GM18505 (cell line): ENCODE measurements around the gene CT47C1.

ENCODE experiments used
- ATAC-seq: cut with Tn5 transposase; IDR thresholded peaks from one replicate; pipeline ENCODE4 v1.9.1; 2021; ENCODE audit not compliant: unreplicated experiment
- POLR2A ChIP-seq: IDR thresholded peaks from 4 replicates; pipeline ENCODE4 v1.6.1; 2011; ENCODE audit warnings: borderline replicate concordance; ENCODE audit not compliant: insufficient read depth, insufficient read length; ENCODE audit errors: extremely low read depth

CT47C1 gene

GRCh38 chrX:119090627-119091026 is 17.8 kb downstream of the CT47C1 start:
- TF ChIP-seq POLR2A: no peak
- ATAC-seq: no peak

- no peak for ATAC-seq
- no peak for TF ChIP-seq POLR2A
Observed at GRCh38 chrX:119093991-119094735, 21.4 kb downstream of the CT47C1 start.

- TF ChIP-seq POLR2A: no peak
- ATAC-seq: no peak
Observed at GRCh38 chrX:119094819-119095218, 22.0 kb downstream of the CT47C1 start.

GRCh38 chrX:119095936-119096335 is 23.1 kb downstream of the CT47C1 start:
- no peak for ATAC-seq
- no peak for TF ChIP-seq POLR2A

- no peak for ATAC-seq
- TF ChIP-seq POLR2A: no peak
Observed at GRCh38 chrX:119101168-119101567, 28.4 kb downstream of the CT47C1 start.

- no peak for TF ChIP-seq POLR2A
- no peak for ATAC-seq
Observed at GRCh38 chrX:119105826-119106225, 33.0 kb downstream of the CT47C1 start.

- no peak for TF ChIP-seq POLR2A
- ATAC-seq: no peak
Observed at GRCh38 chrX:119107206-119107605, 34.4 kb downstream of the CT47C1 start.

- TF ChIP-seq POLR2A: no peak
- ATAC-seq: peak; percentile 81
Observed at GRCh38 chrX:119118780-119119395, 46.1 kb downstream of the CT47C1 start.

GRCh38 chrX:119121341-119121740 is 48.5 kb downstream of the CT47C1 start:
- TF ChIP-seq POLR2A: no peak
- ATAC-seq: no peak
